ENCODE results near the gene SLC30A4.
"Not testable (repeated sequence)": the region's sequence is repeated elsewhere in the genome, so short reads cannot be mapped to it uniquely, and the experiment has no call there.

Gene SLC30A4, protein sequence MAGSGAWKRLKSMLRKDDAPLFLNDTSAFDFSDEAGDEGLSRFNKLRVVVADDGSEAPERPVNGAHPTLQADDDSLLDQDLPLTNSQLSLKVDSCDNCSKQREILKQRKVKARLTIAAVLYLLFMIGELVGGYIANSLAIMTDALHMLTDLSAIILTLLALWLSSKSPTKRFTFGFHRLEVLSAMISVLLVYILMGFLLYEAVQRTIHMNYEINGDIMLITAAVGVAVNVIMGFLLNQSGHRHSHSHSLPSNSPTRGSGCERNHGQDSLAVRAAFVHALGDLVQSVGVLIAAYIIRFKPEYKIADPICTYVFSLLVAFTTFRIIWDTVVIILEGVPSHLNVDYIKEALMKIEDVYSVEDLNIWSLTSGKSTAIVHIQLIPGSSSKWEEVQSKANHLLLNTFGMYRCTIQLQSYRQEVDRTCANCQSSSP

DNA sequence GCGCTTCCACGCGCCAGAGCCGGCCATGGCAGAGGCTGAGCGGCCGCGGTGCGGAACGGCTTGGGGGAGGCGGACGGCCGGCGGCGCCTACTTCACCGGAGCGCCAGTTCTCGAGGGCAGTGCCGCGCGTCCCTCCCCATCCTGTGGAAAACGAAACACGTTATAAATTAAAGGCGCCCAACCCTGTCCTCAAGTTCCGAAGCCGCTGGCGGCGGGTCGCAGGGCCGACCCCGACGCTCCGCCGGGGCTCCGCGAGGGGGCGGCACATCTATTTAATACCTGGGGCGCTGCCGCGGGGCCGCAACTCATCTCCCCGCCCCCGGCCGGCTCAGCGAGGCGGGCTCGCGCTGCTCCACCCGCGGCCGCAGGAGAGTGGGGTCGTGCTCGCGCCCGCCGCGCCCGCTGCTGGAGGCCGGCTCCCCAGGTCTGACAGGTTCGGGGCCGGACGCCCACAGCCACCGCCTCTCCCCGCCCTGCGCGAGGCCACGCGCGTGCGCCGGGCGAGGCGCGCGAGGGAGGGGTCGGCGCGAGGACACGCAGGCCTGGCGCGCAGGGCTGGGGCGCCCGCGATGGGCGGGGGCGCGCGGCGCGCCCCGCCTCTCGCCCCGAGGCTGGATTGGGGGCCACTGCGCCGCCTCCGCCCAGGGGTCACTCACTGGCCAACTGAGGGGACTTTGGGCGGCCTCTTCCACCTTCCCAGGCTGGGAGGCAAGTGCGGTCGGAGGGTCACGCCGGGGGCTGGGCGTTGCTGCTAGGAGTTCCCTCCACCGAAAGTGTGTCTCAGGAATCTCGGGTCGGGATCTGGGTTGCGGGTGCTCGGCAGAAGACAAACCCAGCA is at the start of gene SLC30A4:
Gene SLC30A4, minus strand, starts transcription at position 428 of the 838 bp plus-strand sequence. Its CDS starts 401 bp downstream, at position 27.
- peak; percentile 52 for DNase-seq

- DNase-seq = no peak
Measured at GRCh38 chr15:45555934-45556608, 33.5 kb upstream of the SLC30A4 start.

- no peak for DNase-seq
Measured at GRCh38 chr15:45551676-45552075, 29.1 kb upstream of the SLC30A4 start.

- DNase-seq = no peak
Measured at GRCh38 chr15:45550436-45550835, 27.9 kb upstream of the SLC30A4 start.

GRCh38 chr15:45549541-45550220 is 27.1 kb upstream of the SLC30A4 start:
- no peak for DNase-seq

- DNase-seq = no peak
Measured at GRCh38 chr15:45548753-45549520, 26.4 kb upstream of the SLC30A4 start.

- DNase-seq = no peak
Measured at GRCh38 chr15:45546789-45547188, 24.2 kb upstream of the SLC30A4 start.

GRCh38 chr15:45544266-45545023 is 21.9 kb upstream of the SLC30A4 start:
- DNase-seq = no peak

DNA sequence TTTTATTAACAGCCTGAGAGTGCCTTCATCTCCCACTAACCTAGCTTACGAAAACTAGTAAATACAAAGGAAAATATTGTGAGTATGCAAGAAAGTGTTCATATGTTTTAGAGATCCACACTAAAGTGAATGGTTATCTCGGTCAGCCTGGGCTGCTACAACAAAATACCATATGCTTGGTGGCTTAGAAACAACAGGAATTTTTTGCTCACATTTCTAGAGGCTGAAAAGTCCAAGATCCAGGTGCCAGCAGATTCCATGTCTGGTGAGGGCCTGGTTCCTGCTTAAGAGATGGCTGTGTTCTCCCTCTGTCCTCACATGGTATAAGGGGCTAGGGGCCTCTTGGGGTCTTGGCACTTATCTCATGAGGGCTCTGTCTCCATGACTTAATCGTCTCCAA is 20.5 kb upstream of the SLC30A4 start:
- no peak for DNase-seq

DNA sequence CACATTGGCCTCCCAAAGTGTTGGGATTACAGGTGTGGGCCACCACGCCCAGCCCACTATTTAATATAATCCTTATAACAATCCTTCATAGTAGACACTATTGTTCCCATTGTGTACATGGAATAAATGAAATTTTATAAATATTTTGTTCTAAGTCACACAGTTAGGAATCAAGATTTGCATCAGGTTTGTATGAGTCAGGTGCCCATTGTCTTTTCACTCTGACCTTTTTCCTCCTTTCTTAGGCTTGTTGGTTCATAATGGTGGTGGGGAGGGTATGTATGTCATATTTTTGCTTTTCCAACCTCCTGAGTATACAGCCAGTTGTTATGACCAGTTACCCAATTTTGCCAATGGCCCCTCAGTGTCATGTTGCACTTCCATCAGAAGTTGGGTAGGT is 18.0 kb upstream of the SLC30A4 start:
- no peak for DNase-seq

GRCh38 chr15:45539680-45540079 is 17.1 kb upstream of the SLC30A4 start:
- no peak for DNase-seq

GRCh38 chr15:45536934-45537333 is 14.4 kb upstream of the SLC30A4 start:
- DNase-seq = no peak

- DNase-seq = no peak
Measured at GRCh38 chr15:45535486-45536042, 13.0 kb upstream of the SLC30A4 start.

- DNase-seq = no peak
Measured at GRCh38 chr15:45534821-45535220, 12.3 kb upstream of the SLC30A4 start.

DNA sequence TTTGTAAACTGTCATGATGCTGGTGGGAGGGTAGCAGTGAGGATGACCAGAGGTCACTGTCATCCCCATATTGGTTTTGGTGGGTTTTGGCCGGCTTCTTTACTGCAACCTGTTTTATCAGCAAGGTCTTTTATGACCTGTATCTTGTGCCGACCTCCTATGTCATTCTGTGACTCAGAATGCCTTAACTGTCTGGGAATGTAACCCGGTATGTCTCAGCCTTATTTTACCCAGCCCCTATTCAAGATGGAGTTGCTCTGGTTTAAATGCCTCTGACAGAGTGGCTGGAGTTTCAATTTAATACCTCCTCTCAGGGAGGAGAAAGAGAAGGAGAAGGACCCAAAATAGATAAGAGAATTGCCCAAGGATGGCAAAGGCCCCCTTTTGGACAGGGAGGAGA is 10.3 kb upstream of the SLC30A4 start:
- not testable (repeated sequence) for DNase-seq

DNA sequence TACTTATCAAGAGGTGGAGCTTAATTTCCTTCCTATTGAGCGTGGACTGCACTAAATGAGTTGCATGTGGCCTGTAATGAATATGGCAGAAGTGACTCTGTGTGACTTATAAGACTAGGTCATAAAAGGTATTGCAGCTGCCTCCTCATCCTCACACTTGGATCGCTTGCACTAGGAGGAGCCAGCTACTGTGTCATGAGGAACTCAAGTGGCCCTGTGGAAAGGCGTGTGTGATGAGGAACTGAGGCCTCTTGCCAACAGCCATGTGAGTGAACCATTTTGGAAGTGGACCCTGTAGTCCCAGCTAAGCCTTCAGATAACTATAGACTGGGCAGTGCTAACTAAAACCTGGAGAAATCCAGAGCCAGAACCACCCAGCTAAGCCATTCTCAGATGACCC is 7.1 kb upstream of the SLC30A4 start:
- no peak for DNase-seq

- no peak for DNase-seq
Measured at GRCh38 chr15:45527086-45527485, 4.5 kb upstream of the SLC30A4 start.

DNA sequence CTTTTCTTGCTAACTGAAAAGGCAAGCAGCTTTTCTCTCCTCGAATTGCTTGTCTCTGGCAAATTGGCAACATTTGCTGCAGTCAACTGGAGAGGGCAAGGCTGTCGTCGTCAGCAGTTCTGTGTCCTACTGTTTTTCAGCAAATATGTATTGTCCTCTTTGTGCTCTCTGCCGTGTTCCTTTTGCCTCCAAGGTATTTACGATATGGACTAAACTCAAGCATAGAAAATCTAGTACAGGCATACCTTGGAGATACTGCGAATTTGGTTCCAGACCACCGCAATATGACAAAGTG is 558 bp upstream of the SLC30A4 start:
- no peak for DNase-seq

GRCh38 chr15:45521596-45522327 is 793 bp downstream of the SLC30A4 start:
- DNase-seq = no peak

- no peak for DNase-seq
Measured at GRCh38 chr15:45510758-45511280, 11.7 kb downstream of the SLC30A4 start.
